RWPE2 (cell line): ENCODE data around the gene FAM13B.
"Not testable (repeated sequence)": the region's sequence is repeated elsewhere in the genome, so short reads cannot be mapped to it uniquely, and the experiment has no call there.

Experiments
- ATAC-seq: fragments of 200-7000 bp; cut with Tn5 transposase; 3 replicates; pipeline ENCODE4 v1.9.1; 2021; ENCODE audit warnings: low read depth
- DNase-seq: peaks from one replicate; pipeline ENCODE4 v3.0.0-alpha.2; 2020; ENCODE audit warnings: low spot score
- H3K27ac ChIP-seq: fragments of 450-650 bp; 2 replicates; pipeline ENCODE4 v1.5.1; 2017; ENCODE audit warnings: mild to moderate bottlenecking; ENCODE audit not compliant: poor library complexity, severe bottlenecking
- H3K27me3 ChIP-seq: fragments of 250-450 bp; sonication (Bioruptor Pico); 2 replicates; pipeline ENCODE4 v1.5.1; 2021; ENCODE audit warnings: mild to moderate bottlenecking, moderate library complexity; ENCODE audit not compliant: insufficient read depth, poor library complexity, severe bottlenecking
- H3K36me3 ChIP-seq: fragments of 250-450 bp; sonication (Bioruptor Pico); 2 replicates; pipeline ENCODE4 v1.5.1; 2020; ENCODE audit warnings: low read depth, mild to moderate bottlenecking, moderate library complexity
- H3K4me1 ChIP-seq: fragments of 250-450 bp; sonication (Bioruptor Pico); 2 replicates; pipeline ENCODE4 v1.5.1; 2021; ENCODE audit warnings: mild to moderate bottlenecking, moderate library complexity; ENCODE audit not compliant: insufficient read depth, poor library complexity, severe bottlenecking
- H3K4me3 ChIP-seq: fragments of 250-450 bp; sonication (Bioruptor Pico); 2 replicates; pipeline ENCODE4 v1.5.1; 2021; ENCODE audit warnings: mild to moderate bottlenecking, moderate library complexity; ENCODE audit not compliant: severe bottlenecking
- H3K9me3 ChIP-seq: fragments of 250-450 bp; sonication (Bioruptor Pico); 2 replicates; pipeline ENCODE4 v1.5.1; 2021; ENCODE audit warnings: mild to moderate bottlenecking, moderate library complexity; ENCODE audit not compliant: severe bottlenecking
- CTCF ChIP-seq: fragments of 450-650 bp; IDR thresholded peaks from one replicate; pipeline ENCODE4 v1.5.1; 2017; ENCODE audit warnings: mild to moderate bottlenecking, moderate library complexity; ENCODE audit not compliant: poor library complexity, severe bottlenecking

The FAM13B gene

GRCh38 chr5:138054847-138055558 is 22.1 kb upstream of the FAM13B start:
- Histone ChIP-seq H3K9me3 (no peaks in the 10 kb centered on the region), H3K27ac (no peak overlapping the region), H3K27me3 (no peaks in the 10 kb centered on the region), H3K36me3 (no peaks in the 10 kb centered on the region), H3K4me1 (no peaks in the 10 kb centered on the region), H3K4me3 (no peak overlapping the region)
- DNase-seq: no peak
- no peak for TF ChIP-seq CTCF
- ATAC-seq: peak; percentile 27; the same call in 1 of the 3 replicates

DNA sequence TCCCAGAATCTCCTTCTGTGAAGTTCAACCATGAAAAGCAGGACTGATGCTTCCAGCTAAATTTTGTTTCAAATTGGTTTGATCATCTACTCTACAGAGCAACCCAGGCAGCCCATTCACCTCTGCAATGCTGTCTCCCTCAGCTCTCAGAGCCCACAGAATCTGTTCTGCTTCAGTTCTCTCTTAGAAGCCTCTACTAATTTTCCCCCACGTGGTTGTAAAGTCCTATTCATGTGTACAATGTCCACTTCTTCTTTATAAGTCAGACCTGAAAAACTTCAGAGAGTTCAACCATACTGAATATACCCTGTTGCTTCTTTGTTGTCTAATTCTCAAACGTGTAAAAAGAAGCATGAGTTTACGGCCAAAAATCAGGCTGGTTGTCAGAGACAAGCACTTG is 21.3 kb upstream of the FAM13B start:
- H3K9me3 ChIP-seq: no peaks in the 10 kb centered on the region
- no peak for TF ChIP-seq CTCF
- no peak overlapping the region for H3K27ac ChIP-seq
- no peaks in the 10 kb centered on the region for H3K27me3 ChIP-seq
- no peak for ATAC-seq
- H3K4me3 ChIP-seq: no peak overlapping the region
- no peaks in the 10 kb centered on the region for H3K4me1 ChIP-seq
- DNase-seq: no peak
- H3K36me3 ChIP-seq: no peaks in the 10 kb centered on the region

DNA sequence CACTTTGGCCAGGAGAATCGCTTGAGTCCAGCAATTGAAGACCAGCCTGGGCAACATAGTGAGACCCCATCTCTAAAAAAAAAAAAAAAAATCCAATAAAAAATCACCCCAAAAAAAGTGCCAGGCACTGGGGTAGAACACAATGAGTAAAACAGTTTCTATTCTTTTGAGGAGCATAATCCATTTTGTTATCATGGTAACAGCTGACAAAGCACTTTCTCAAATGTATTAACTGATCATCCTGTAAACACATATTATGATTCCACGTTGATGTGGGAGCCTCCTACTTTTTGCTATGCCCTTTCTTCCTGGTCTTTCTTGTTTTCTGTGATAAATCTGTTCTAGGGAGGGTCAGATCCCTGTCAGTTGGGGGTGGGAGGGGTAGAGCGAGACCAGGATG is 20.7 kb upstream of the FAM13B start:
- no peaks in the 10 kb centered on the region for H3K4me1 ChIP-seq
- ATAC-seq (no peak), DNase-seq (no peak)
- no peaks in the 10 kb centered on the region for H3K9me3 ChIP-seq
- no peaks in the 10 kb centered on the region for H3K36me3 ChIP-seq
- no peak overlapping the region for H3K4me3 ChIP-seq
- no peak overlapping the region for H3K27ac ChIP-seq
- no peak for TF ChIP-seq CTCF
- H3K27me3 ChIP-seq: no peaks in the 10 kb centered on the region

- not testable (repeated sequence) for H3K27me3 ChIP-seq, H3K36me3 ChIP-seq, DNase-seq, ATAC-seq, H3K27ac ChIP-seq, H3K4me1 ChIP-seq, H3K4me3 ChIP-seq, H3K9me3 ChIP-seq
Observed at GRCh38 chr5:138052718-138053117, 19.8 kb upstream of the FAM13B start.

DNA sequence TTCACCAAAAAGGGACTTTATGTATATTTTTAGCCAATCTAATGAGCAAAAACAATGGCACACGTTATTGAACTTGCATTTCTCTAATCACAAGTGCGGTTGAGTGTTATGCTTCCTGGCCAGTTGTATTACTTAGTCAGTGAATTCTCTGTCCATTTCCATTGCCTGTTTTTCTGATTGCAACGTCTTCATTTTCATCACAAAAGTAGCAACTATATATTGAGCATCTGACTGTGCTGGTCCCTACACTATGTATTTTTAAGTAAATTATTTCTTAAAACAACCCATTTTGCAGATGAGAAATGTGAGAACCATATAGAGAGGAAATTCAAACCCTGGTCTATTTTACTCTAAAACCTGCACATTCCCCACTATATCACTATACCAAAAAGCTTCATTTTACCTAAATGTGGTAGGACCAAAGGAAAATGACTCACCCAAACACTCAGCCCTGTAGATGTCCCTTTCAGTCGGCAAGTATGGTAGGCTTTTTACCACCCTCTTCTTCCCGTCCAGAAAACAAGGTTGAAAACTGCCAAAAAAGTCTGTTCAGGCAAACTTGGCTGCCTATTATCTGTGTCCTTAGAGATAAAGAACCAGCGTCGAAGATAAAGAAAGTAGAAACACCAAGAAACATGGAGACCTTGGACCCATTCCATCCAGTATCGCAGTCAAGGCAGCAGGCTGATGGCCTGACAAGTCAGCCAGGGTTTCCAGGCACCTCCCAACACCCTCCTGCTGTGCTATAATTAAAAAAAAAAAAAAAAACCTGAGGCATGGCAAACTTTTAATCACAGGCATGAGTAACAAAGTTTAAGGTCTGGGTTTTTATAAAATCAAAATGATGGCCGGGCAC is 18.8 kb upstream of the FAM13B start:
- H3K9me3 ChIP-seq: no peaks in the 10 kb centered on the region
- DNase-seq (no peak), ATAC-seq (no peak)
- no peak overlapping the region for H3K27ac ChIP-seq
- H3K4me1 ChIP-seq: no peaks in the 10 kb centered on the region
- H3K36me3 ChIP-seq: no peaks in the 10 kb centered on the region
- TF ChIP-seq CTCF: no peak
- H3K27me3 ChIP-seq: no peaks in the 10 kb centered on the region
- no peak overlapping the region for H3K4me3 ChIP-seq

DNA sequence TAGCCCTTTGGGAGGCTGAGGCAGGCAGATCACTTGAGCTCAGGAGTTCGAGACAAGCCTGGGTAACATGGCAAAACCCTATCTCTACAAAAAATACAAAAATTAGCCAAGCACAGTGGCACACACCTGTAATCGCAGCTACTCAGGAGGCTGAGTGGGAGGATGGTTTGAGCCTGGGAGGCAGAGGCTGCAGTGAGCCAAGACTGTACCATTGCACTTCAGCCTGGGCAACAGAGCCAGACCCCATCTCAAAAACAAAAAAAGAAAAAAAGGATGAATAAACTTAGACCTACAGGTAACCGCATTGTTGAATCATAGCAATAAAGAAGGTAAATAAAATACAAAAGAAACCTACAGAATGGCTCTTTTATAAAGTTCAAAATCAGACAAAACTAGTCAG is 12.4 kb upstream of the FAM13B start:
- not testable (repeated sequence) for DNase-seq, H3K27ac ChIP-seq

More for the DNA sequence above, 12.4 kb upstream of the FAM13B start:
- H3K9me3 ChIP-seq, H3K4me1 ChIP-seq, H3K36me3 ChIP-seq, H3K4me3 ChIP-seq, ATAC-seq, H3K27me3 ChIP-seq: not testable (repeated sequence)
